A549 (cell line): Measurements from ENCODE around the gene ICAM2. TPM values are rescaled to one million over a fixed set of nuclear protein-coding genes. Genes with fewer than 3 reads are reported as not detected.
"Not testable (repeated sequence)": the region's sequence is repeated elsewhere in the genome, so short reads cannot be mapped to it uniquely, and the experiment has no call there.

ENCODE experiments used
- ATAC-seq, 2 experiments: fragments of 200-7000 bp in 1 of 2; fragments of >200 bp in 1 of 2; cut with Nextera tagmentation in 1 of 2; cut with Tn5 transposase in 1 of 2; 3 replicates each; pipeline versions ENCODE4 v1.8.0 to v1.9.1; 2018 to 2020; ENCODE audit warnings: mild to moderate bottlenecking in 1 of 2, moderate library complexity in 1 of 2
- CTCF ChIA-PET: fragments of 300-600 bp; sonication (Branson Sonifier 250); formaldehyde crosslinking; extraction: SDS; loops from one replicate; lab custom pipeline; 2021; ENCODE audit warnings: antibody characterized with exemption, inconsistent platforms; lab: Yijun Ruan, JAX
- POLR2A ChIA-PET: fragments of 350-600 bp; formaldehyde crosslinking; extraction: SDS; loops from one replicate; lab custom pipeline; 2021; ENCODE audit warnings: antibody characterized with exemption, inconsistent platforms; lab: Yijun Ruan, JAX
- DNase-seq, 2 experiments: peaks; one replicate each; pipeline versions ENCODE4 v3.0.0 to v3.0.0-alpha.2; 2011 to 2016; ENCODE audit warnings: low read depth in 1 of 2, low spot score in 1 of 2
- FAIRE-seq: peaks from 2 replicates; lab custom pipeline; 2011; peaks lifted over from hg19 to GRCh38; lab: Jason Lieb, UNC
- H3K27ac ChIP-seq, 2 experiments: fragments of >200 bp; sonication (Bioruptor Twin); formaldehyde crosslinking; 3 replicates each; pipeline ENCODE4 v1.5.1; 2016 to 2017
- H3K4me1 ChIP-seq: fragments of >200 bp; sonication (Bioruptor Twin); formaldehyde crosslinking; 3 replicates; pipeline ENCODE4 v1.6.1; 2016
- H3K4me2 ChIP-seq: fragments of >200 bp; sonication (Bioruptor Twin); formaldehyde crosslinking; 3 replicates; pipeline ENCODE4 v1.6.1; 2016
- H3K4me3 ChIP-seq: fragments of >200 bp; sonication (Bioruptor Twin); formaldehyde crosslinking; 3 replicates; pipeline ENCODE4 v1.5.1; 2016
- H3K9me3 ChIP-seq: fragments of >200 bp; sonication (Bioruptor Twin); formaldehyde crosslinking; 3 replicates; pipeline ENCODE4 v1.6.1; 2016
- CHD4 ChIP-seq: fragments of 200-600 bp; sonication (generic); IDR thresholded peaks from 2 replicates; pipeline ENCODE4 v1.6.1; 2016; ENCODE audit warnings: antibody characterized with exemption, mild to moderate bottlenecking, borderline replicate concordance
- EHF ChIP-seq: fragments of 250-450 bp; sonication (Bioruptor Pico); IDR thresholded peaks from 2 replicates; pipeline ENCODE4 v1.5.0; 2020; ENCODE audit warnings: mild to moderate bottlenecking
- EP300 ChIP-seq, 2 experiments: fragments of >200 bp; sonication (Bioruptor Twin); formaldehyde crosslinking; IDR thresholded peaks; 2 replicates in 1 of 2; 3 replicates in 1 of 2; pipeline ENCODE4 v1.6.1; 2016 to 2017
- FOSB ChIP-seq: fragments of 250-450 bp; sonication (Bioruptor Pico); IDR thresholded peaks from 2 replicates; pipeline ENCODE4 v1.5.0; 2020; ENCODE audit warnings: mild to moderate bottlenecking, moderate library complexity
- FOXS1 ChIP-seq: fragments of 250-450 bp; sonication (Bioruptor Pico); IDR thresholded peaks from 2 replicates; pipeline ENCODE4 v1.5.0; 2020; ENCODE audit warnings: mild to moderate bottlenecking, moderate library complexity
- HOXA7 ChIP-seq: fragments of 250-450 bp; sonication (Bioruptor Pico); IDR thresholded peaks from 2 replicates; pipeline ENCODE4 v1.5.0; 2020; ENCODE audit warnings: mild to moderate bottlenecking, moderate library complexity
- HOXB13 ChIP-seq: fragments of 250-450 bp; sonication (Bioruptor Pico); IDR thresholded peaks from 2 replicates; pipeline ENCODE4 v1.5.0; 2020; ENCODE audit warnings: low read depth, mild to moderate bottlenecking, moderate library complexity
- MAFK ChIP-seq: fragments of 450-650 bp; IDR thresholded peaks from 2 replicates; pipeline ENCODE4 v1.6.1; 2014; ENCODE audit not compliant: partially characterized antibody
- RCOR1 ChIP-seq: fragments of 150-350 bp; IDR thresholded peaks from 2 replicates; pipeline ENCODE4 v1.6.1; 2014; ENCODE audit warnings: antibody characterized with exemption, low read length, low read depth
- TFCP2L1 ChIP-seq: fragments of 250-450 bp; sonication (Bioruptor Pico); IDR thresholded peaks from 2 replicates; pipeline ENCODE4 v1.5.0; 2021; ENCODE audit warnings: mild to moderate bottlenecking
- ZFP36 ChIP-seq: fragments of 450-650 bp; IDR thresholded peaks from 2 replicates; pipeline ENCODE4 v1.6.1; 2014; ENCODE audit warnings: borderline replicate concordance; ENCODE audit not compliant: partially characterized antibody
- WGBS: methylation state at CpG from one replicate; pipeline ENCODE4 v1.1.6; 2017; ENCODE audit errors: missing lambda C conversion rate; 5-methylcytosine and 5-hydroxymethylcytosine counted together
- polyA plus RNA-seq, 4 experiments: library from polyadenylated mRNA; depleted of rRNA in 3 of 4; stranded (reverse); fragments of >200 nt; fragmentation: RNase III in 1 of 4; extraction: RNeasy Plus Mini Kit Qiagen cat#74134 plus additional on column Dnase treatment in 1 of 4; gene quantifications; 2 replicates in 3 of 4; 3 replicates in 1 of 4; pipeline ENCODE4 v1.2.3, GENCODE V29; 2011 to 2017
- TF ChIP-seq, protein P1 (sequence below): fragments of 200-600 bp; sonication (generic); IDR thresholded peaks from 2 replicates; pipeline ENCODE4 v1.6.1; 2016; ENCODE audit warnings: antibody characterized with exemption, mild to moderate bottlenecking, moderate library complexity
- TF ChIP-seq, protein P2 (sequence below): fragments of 250-450 bp; sonication (Bioruptor Pico); IDR thresholded peaks from 2 replicates; pipeline ENCODE4 v1.5.0; 2021; ENCODE audit warnings: mild to moderate bottlenecking, moderate library complexity, borderline replicate concordance
- TF ChIP-seq, protein P3 (sequence below): IDR thresholded peaks from 2 replicates; pipeline ENCODE4 v1.6.1; 2012
- TF ChIP-seq, protein P4 (sequence below): fragments of >200 bp; sonication (Bioruptor Twin); formaldehyde crosslinking; IDR thresholded peaks from 3 replicates; pipeline ENCODE4 v1.6.1; 2016

The ICAM2 gene
- polyA plus RNA-seq, 2 of the 4 experiments (the other 2 are of a cell fraction) = not detected

DNA sequence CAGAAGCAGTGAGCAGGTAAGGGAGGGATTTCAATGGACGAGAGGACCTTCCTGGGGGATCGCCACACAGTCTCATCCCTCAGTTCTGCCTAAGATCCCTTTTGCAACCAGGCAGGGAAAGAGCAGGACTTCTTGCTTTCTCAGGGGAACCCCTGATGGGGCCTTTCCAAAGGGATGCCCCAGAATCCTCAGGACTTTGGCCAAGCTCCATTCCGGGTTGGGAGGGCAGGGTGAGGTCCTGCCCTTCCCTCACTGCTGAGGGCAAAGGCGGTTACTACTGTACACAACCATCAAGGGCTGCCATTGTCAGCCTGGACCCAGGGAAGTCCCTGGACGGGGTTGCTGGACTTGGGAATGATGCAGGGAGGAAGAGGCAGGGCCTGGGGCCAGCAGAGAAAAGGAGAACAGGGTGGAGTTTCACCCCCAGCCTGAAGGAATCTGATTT lies 12.6 kb downstream of the ICAM2 start:
- ChIA-PET CTCF (interaction anchor here (1.0 to 10.0 kb wide), 5 partner anchors 13 to 61 kb away, joined by 3 to 107 read pairs (median 4); partner anchors contain the start of gene ICAM2), POLR2A (no interaction called here)
- Histone ChIP-seq H3K4me1 (peaks cover 28% of the 10 kb centered on the region), H3K27ac (peak overlapping the region in 1 of 2 experiments; percentile 17; a peak in 1 of 6 replicates), H3K9me3 (no peaks in the 10 kb centered on the region), H3K4me2 (no peak overlapping the region), H3K4me3 (no peak overlapping the region)
- DNase-seq = no peak
- ATAC-seq = no peak
- 69% methylated on average over 5 of the region's 5 CpGs for WGBS
- TF ChIP-seq ZFP36 = no peak
- TF ChIP-seq EP300 (IDR thresholded peaks at IDR 0.05) = no peak
- TF ChIP-seq, protein P1, sequence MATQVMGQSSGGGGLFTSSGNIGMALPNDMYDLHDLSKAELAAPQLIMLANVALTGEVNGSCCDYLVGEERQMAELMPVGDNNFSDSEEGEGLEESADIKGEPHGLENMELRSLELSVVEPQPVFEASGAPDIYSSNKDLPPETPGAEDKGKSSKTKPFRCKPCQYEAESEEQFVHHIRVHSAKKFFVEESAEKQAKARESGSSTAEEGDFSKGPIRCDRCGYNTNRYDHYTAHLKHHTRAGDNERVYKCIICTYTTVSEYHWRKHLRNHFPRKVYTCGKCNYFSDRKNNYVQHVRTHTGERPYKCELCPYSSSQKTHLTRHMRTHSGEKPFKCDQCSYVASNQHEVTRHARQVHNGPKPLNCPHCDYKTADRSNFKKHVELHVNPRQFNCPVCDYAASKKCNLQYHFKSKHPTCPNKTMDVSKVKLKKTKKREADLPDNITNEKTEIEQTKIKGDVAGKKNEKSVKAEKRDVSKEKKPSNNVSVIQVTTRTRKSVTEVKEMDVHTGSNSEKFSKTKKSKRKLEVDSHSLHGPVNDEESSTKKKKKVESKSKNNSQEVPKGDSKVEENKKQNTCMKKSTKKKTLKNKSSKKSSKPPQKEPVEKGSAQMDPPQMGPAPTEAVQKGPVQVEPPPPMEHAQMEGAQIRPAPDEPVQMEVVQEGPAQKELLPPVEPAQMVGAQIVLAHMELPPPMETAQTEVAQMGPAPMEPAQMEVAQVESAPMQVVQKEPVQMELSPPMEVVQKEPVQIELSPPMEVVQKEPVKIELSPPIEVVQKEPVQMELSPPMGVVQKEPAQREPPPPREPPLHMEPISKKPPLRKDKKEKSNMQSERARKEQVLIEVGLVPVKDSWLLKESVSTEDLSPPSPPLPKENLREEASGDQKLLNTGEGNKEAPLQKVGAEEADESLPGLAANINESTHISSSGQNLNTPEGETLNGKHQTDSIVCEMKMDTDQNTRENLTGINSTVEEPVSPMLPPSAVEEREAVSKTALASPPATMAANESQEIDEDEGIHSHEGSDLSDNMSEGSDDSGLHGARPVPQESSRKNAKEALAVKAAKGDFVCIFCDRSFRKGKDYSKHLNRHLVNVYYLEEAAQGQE = no peak
- no peak for TF ChIP-seq RCOR1
- TF ChIP-seq, protein P2, sequence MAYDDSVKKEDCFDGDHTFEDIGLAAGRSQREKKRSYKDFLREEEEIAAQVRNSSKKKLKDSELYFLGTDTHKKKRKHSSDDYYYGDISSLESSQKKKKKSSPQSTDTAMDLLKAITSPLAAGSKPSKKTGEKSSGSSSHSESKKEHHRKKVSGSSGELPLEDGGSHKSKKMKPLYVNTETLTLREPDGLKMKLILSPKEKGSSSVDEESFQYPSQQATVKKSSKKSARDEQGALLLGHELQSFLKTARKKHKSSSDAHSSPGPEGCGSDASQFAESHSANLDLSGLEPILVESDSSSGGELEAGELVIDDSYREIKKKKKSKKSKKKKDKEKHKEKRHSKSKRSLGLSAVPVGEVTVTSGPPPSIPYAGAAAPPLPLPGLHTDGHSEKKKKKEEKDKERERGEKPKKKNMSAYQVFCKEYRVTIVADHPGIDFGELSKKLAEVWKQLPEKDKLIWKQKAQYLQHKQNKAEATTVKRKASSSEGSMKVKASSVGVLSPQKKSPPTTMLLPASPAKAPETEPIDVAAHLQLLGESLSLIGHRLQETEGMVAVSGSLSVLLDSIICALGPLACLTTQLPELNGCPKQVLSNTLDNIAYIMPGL (CRISPR knock-in tag) = no peak
- TF ChIP-seq, protein P3, sequence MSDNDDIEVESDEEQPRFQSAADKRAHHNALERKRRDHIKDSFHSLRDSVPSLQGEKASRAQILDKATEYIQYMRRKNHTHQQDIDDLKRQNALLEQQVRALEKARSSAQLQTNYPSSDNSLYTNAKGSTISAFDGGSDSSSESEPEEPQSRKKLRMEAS = no peak
- no peak for TF ChIP-seq CHD4
- TF ChIP-seq, protein P4, sequence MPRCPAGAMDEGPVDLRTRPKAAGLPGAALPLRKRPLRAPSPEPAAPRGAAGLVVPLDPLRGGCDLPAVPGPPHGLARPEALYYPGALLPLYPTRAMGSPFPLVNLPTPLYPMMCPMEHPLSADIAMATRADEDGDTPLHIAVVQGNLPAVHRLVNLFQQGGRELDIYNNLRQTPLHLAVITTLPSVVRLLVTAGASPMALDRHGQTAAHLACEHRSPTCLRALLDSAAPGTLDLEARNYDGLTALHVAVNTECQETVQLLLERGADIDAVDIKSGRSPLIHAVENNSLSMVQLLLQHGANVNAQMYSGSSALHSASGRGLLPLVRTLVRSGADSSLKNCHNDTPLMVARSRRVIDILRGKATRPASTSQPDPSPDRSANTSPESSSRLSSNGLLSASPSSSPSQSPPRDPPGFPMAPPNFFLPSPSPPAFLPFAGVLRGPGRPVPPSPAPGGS = no peak
- TF ChIP-seq HOXB13 (CRISPR knock-in tag) = no peak
- no peak for TF ChIP-seq EHF (CRISPR knock-in tag)
- no peak for TF ChIP-seq HOXA7 (CRISPR knock-in tag)
- TF ChIP-seq FOXS1 (CRISPR knock-in tag) = no peak
- no peak for TF ChIP-seq MAFK
- TF ChIP-seq FOSB = no peak
- TF ChIP-seq TFCP2L1 (CRISPR knock-in tag) = no peak
- FAIRE-seq = no peak

DNA sequence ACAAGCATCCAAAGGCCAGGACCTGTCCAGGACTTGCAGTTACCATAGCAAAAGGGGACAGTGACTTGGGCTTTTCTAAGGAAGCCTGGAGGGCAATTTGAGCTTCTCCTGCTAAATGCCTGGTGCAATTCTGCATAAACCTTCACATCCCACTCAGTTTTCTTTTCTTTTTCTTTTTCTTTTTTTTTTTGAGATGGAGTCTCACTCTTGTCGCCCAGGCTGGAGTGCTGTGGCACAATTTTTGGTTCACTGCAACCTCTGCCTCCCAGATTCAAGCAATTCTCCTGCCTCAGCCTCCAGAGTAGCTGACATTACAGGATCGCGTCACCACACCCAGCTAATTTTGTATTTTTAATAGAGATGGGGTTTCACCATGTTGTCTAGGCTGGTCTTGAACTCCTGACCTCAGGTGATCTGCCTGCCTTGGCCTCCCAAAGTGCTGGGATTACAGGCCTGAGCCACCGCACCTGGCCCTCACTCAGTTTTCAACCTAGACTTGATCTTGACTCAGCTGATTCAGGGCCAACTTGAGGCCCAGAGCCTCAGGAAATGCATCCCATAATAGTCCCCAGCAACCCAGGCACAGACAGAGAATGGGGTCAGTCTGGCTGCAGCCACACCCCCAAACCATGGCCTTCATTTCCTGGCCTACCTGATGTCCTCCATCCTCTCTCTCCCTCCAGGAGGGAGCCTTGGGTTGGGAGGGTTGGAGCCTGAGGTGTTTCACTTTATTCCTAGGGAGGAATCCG lies 13.2 kb downstream of the ICAM2 start:
- H3K4me2 ChIP-seq, ATAC-seq, FAIRE-seq, H3K27ac ChIP-seq, H3K4me3 ChIP-seq, POLR2A ChIA-PET, DNase-seq, H3K9me3 ChIP-seq: not testable (repeated sequence)
- H3K4me1 ChIP-seq = peaks cover 28% of the 10 kb centered on the region
- CTCF ChIA-PET = interaction anchor here (1.0 to 10.0 kb wide), 8 partner anchors 10 to 127 kb away, joined by 3 to 107 read pairs (median 11); partner anchors contain the start of genes GH1 and ICAM2
- 92% methylated on average over 5 of the region's 5 CpGs for WGBS
